Stimulated activated CD8-positive, alpha-beta memory T cell treated with anti-CD3 and anti-CD28 coated beads, Interleukin-15, amount 100 ng/mL, for 1 hour (primary cell): Measurements from ENCODE around the gene LCN15.
"Not testable (repeated sequence)": the region's sequence is repeated elsewhere in the genome, so short reads cannot be mapped to it uniquely, and the experiment has no call there.

Source experiments
- DNase-seq: peaks from one replicate; pipeline ENCODE4 v3.0.0-alpha.2; 2020; ENCODE audit warnings: low read depth

Gene LCN15

DNA sequence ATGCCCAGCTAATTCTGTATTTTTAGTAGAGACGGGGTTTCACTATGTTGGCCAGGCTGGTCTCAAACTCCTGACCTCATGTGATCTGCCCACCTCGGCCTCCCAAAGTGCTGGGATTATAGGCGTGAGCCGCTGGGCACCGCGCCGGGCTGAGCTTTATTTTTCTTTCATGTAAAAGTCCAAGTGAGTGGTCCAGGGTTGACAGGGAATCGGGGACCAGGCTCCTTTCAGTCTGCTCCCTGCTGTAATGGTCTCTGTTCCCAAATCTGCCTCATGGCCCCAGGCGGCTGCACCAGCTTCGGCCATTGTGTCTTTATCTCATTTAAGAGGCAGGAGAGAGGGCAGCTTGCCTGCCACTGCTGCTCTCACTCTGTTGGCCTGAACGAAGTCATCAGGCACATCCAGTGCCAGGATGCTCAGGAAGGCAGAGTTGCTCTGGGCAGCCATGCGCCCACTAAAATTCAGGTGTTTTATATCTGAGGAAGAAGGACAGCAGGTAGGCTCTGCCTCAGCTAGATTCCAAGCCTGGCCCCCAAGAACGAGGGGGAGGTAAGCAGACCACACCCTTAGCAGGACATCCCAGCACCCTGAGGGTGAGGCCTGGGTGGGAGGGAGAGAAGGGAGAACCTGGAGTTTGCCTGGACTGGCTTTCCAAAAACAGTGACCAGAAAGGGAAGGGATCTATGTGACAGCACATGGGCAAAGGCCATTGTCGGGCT lies 30.1 kb upstream of the LCN15 start:
- no peak for DNase-seq

DNA sequence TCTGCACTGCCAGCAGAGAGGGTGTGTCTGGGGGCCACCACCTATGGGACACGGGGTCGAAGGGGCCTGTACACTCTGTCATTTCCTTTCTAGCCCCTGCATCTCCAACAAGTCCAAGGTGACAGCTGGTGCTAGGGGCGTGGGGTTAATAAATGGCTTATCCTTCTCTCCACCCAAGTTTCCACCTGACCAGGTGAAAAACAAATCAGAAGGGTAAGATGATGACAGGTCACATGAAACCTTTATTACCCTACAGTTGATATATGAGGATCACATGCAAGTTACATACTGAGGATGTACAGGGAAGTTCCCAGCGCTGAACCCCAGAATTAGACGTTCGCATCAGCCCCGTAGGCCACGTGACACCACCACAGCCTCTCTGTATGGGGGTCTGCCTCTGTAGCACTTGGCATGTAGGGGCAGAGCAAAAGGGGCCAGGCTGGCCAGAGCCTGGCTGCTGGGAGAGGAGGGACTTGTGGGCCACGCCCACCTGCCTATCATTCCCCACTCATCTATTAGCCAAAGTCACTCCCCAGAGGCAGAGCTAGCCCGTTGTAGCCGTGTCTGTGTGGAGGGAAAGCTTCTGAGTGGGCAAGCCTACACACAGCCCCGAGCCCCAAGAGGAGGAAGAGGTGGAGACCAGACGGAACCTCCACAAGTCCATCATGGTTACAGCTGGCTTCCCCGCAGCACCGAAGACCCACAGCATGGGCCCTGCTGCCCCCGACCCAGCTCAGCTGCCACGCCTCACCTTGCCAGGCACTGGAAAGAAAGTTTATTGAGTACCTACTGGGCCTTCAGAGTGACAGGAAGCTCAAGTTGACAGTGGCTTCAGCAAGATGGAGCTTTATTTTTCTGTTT lies 29.0 kb upstream of the LCN15 start:
- no peak for DNase-seq

DNA sequence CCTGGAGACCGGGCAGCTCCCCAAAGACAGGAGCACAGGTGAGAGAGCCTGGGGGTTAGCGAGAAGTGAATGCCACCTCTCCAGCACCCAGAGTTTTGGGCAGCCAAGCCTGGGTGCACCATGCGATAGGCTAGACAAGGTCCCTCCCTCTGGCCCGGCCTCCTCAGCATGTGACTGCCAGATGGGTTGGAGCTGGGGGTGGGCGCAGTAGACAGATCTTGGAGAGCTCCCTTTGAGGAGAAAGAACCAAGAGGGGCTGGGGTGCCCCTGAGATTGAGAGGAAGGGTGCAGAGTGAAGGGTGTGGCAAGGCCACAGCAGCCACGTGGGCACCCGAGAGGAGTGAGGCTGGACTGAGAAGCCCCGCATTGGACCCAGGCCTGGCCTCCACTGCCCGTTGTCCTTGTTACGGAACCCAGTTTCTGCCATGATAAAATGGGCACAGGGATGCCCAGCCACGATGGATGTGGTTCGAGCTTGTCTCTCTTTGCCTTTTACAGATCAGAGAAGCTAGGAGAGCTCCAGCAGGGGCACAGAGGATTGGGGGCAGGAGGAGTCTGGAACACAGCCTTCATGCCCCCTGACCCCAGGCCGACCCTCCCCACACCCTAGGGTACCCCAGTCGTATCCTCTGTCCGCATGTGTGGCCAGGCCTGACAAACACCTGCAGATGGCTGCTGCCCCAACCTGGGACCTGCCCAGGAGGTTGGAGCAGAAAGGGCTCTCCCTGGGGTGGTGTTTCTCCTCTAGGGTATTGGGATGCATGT lies 28.2 kb upstream of the LCN15 start:
- no peak for DNase-seq

DNA sequence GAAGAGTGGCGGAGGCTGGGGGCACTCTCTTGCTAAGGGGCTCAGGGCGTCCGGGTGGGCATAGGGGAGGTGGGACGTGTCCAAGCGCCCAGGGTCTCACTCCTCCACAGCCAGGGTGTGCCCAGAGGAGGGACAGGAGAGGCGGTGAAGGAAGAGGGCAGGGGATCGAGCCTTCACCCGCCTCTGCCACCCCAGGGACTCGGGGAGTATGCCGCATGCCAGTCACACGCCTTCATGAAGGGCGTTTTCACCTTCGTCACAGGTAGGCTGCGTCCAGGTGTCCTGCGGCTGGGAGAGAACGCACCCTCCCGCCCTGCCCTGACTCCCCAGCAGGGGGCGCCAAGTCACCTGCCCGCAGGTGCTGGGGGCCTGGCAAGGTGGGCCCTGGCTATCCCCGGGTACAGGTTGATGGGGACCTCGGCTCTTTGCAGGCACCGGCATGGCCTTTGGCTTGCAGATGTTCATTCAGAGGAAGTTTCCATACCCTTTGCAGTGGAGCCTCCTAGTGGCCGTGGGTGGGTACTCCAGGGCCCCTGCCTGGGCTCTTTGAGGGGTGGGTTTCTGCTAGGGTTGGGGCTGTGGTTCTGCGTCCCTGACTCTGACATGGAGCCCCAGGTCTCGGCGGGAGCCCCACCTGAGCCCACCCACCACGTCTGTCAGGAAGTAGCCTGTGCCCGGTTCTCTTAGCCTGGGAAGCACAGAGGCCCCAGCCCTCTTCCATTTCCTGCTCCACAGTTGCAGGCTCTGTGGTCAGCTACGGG lies 27.4 kb upstream of the LCN15 start:
- peak; percentile 39 for DNase-seq

DNA sequence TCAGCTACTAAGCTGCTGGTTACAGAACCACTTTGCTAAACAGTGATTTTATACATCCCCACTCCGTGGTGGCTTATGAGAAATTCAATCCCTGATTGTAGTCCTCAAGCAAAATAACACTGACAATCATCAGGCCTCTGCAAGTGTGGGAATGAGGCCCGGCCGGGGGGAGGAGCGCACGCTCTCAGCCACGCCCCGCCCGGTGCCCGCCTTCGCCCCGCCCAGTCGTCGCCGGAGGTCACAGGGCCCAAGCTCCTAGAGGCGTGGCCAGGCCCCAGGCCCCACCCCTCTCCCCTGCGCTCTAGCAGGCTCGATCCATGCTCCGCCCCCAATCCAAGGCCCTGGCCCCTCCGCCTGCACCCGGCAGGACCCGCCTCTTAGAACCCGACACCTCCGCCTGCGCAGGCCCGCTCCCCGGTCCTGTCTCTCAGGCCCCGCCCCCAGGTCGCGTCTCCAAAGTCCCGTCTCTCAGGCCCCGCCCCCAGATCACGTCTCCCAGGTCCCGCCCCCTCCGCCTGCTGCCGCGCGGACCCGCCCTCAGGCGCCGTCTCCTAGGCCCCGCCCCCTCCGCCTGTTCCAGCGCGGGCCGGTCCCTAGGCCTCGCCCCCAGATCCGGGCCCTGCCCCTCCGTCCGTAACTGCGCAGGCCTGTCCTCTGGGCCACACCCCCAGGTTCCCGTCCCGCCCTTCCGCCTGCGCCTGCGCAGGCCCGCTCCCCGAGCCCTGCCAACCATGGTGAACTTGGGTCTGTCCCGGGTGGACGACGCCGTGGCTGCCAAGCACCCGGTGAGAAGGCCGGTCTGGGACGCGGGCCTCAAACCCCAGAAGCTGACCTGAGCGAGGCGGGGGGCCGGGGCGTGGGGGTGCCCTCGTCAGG lies 26.6 kb upstream of the LCN15 start, which contains the start of gene TMEM141:
TMEM141 (plus strand) TSS at position 705 of the 876 bp plus-strand sequence; CDS start at position 732, 27 bp downstream.
- peak; percentile 99 for DNase-seq

DNA sequence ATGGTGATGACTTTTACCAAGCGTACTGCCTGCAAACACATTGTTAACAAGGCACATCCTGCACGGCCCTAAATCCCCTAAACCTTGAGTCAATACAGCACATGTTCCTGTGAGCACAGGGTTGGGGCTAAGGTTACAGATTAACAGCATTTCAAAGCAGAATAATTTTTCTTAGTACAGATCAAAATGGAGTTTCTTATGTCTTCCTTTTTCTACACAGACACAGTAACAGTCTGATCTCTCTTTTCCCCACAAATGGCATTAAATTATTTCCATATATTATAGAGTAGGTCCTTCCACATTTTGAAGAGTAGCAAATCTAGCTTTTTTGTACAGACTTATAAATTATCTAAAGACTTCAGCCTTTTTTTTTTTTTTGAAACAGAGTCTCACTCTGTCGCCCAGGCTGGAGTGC lies 25.2 kb upstream of the LCN15 start:
- DNase-seq, result no peak

DNA sequence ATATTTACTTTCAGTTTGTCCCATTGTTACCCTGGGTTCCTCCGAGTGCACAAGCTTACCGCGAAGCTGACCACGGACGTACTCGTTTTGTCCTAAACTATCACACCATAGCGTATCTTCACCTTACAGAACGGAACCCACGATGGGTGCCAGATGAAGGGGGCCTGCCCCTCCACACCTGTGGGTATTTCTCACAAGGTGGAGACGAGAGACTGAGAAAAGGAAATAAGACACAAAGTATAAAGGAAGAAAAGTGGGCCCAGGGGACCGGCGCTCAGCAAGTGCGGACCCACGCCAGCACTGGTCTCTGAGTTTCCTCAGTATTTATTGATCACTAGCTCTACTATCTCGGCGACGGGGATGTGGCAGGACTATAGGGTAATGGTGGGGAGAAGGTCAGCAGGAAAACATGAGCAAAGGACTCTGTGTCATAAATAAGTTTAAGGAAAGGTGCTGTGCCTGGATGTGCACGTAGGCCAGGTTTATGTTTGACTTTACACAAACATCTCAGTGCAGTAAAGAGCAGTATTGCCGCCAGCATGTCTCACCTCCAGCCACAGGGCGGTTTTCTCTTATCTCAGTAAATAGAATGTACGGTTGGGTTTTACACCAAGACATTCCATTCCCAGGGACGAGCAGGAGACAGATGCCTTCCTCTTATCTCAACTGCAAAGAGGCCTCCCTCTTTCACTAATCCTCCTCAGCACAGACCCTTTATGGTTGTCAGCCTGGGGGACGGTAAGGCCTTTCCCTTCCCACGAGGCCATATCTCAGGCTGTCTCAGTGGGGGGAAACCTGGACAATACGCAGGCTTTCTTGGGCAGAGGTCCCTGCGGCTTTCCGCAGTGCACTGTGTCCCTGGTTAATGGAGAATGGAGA lies 24.6 kb upstream of the LCN15 start:
- DNase-seq, result not testable (repeated sequence)

DNA sequence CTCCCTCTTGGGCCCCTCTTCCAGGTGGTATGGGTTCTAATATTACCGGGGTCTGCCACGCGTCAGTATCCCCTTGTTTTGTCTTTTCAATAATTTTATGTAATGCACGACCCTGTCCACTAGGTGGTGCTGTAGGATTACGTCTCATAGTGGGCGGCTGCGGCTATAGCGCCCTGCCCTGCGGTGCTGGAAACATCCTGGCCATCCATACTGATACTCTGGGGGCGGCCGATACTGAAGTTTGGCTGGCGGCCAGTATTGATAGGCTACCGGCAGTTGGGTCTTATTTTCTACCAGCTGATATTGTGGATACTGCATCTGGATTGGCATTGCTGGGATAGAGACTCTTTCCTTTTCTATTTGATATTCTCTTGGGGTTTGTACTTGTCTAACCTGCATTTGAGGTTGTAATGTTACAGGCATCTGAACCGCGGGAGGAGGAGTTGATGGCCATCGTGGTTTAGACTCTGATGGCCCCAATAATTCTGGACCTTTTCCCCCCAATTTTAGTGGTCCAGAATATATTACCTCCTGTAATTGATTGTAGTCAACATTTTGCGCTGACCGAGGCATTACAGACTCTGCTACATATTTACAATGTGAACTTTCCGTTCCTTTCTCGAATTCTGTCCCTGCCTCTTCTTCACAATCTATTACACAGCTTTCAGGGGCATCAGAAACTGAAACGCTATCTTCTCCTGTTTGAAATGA lies 23.5 kb upstream of the LCN15 start:
- DNase-seq, result peak; percentile 45

DNA sequence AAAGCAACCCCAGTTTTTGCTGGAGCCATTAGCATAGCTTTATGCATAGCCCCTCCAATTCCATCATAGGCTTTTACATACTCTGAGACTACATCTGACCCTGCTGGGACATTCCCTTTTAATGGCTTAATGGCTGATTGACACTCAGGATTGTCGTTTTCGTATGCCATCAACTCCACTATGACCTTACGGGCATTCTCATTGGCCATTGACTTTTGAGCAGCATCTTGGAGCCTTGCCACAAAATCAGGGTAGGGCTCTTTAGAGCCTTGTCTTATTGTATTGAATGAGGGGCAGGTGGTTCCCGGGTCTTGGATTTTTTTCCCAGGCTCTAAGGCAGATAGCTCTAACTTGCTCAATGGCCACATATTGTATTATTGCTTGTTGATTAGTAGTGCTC lies 22.7 kb upstream of the LCN15 start:
- not testable (repeated sequence) for DNase-seq

DNA sequence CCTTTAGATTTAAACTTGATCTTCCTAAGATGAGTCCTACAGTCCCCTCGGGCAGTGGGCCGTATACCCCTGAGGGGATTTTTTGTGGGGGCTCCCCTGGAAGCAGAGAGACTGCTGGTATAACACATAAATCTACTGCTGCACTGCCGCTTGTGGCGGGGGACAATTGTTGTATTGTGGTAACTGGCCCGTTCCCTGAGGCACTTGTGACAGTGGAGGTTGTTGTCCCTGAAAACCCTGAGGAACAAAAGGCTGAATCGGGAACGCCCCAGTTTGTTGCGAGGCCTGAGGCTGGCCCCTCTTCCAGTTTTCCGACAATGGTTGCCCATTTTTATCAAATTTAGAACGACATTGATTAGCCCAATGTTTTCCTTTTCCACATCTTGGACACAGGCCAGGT lies 22.1 kb upstream of the LCN15 start:
- no peak for DNase-seq

DNA sequence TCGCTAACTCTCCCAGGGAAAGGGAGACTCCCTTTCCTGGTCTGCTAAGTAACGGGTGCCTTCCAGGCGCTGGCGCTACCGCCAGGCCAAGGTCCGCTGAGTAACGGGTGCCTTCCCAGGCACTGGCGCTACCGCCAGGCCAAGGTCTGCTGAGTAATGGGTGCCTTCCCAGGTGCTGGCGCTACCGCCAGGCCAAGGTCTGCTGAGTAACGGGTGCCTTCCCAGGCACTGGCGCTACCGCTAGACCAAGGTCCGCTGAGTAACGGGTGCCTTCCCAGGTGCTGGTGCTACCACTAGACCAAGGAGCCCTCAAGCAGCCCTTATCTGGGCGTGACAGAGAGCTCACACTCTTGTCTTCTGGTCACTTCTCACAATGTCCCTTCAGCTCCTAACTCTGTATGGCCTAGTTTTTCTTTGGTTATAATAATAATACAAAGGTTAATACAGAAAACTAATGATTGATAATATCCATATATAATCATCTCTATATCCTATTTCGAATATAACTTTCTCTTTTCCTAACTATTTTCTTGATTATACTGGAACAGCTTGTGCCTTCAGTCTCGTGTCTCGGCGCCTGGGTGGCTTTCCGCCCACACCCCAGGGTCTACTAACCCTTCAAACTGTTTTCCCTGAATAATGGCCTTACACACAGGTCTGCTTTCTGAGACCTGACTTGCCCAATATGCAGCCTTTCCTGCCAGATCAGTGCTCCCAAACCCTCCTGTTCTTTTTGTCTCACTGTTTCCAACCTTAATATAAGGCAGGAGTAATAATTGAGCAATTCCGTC lies 21.4 kb upstream of the LCN15 start:
- DNase-seq, result not testable (repeated sequence)

DNA sequence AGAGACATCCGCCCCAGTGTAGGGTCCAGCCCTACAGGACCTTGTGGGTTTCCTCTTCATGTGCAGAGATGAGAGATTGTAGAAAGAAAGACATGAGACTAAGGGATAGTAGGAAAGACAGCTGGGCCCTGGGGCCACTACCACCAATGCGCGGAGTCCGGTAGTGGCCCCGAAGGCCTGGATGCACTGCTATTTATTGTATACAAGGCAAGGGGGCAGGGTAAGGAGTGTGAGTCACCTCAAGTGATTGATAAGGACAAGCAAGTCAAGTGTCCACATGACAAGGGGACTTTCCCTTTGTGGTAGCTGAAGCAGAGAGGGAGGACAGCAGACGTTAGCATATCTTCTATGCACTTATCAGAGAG lies 20.7 kb upstream of the LCN15 start:
- no peak for DNase-seq

DNA sequence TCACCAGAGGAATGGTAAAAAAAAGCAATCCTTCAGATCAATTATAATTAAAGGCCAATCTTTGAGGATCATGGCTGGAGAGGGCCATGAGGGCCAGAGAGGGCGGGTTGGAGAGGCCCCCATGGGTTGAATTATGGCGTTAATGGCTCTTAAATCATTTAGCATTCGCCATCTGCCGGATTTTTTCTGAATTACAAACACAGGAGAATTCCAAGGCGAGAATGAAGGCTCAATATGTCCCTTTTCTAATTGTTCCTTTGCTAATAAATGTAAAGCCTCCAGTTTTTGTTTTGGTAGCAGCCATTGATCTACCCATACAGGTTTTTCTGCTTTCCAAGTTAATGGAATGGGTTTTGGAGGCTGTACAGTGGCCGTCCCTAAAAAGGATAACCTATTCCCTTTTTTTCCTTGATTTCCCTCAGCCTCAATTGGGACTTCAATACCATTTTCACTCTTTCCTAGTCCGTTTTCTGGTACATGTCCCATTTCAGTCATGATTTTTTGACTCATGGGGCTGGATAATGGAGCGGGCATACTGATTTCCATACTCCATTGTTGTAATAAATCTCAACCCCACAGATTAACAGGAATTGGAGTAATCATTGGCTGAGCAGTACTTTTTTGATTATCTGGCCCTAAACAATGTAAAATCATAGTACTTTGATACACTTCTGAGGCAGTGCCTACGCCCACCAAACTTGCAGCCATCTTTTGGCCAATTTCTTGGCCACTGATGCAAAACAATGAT lies 20.1 kb upstream of the LCN15 start:
- DNase-seq, result no peak

DNA sequence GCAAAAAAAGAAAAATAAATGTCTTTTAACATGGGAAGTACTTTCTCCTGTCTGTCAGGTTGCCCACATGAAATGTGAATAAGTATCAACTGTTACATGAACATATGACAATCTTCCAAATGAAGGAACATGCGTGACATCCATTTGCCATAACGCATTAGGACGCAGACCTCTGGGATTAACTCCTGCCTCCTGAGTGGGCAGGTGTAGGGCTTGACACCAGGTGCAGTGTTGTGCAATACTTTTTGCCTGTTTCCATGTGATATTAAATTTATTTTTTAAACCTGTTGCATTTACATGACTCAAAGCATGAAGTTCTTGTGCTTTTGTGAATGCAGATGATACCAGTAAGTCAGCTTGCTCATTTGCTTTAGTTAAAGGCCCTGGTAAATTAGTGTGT lies 18.1 kb upstream of the LCN15 start:
- DNase-seq, result no peak

DNA sequence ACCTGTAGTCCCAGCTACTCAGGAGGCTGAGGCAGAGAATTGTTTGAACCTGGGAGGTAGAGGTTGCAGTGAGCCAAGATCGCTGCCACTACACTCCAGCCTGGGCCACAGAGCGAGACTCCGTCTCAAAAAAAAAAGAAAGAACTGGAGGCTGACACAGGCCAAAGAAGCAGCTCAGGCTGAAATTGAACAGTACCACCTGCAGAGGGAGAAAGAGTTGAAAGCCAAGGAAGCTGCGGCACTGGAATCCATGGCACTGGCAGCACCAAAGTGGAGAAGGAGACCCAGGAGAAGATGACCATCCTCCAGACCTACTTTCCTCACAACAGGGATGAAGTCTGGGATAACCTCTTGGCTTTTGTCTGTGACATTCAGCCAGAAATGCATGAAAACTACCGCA lies 15.5 kb upstream of the LCN15 start:
- DNase-seq, result no peak

DNA sequence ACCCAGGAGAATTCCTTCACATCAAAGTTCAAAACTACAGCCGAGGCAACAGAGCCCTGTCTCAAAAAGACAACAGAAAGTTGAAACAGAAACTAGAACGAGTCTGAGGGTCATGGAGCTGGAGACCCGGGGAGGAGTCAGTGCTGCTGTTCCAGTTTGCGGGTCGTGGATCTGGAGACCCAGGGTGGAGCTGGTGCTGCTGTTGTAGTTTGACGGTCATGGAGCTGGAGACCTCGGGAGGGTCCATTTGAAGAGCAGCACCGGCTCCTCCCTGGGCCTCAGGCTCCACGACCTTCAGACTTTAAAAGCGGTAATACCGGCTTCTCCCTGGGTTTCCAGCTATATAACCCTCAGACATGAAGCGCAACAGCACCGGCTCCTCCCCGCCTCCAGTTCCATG lies 13.0 kb upstream of the LCN15 start:
- no peak for DNase-seq

DNA sequence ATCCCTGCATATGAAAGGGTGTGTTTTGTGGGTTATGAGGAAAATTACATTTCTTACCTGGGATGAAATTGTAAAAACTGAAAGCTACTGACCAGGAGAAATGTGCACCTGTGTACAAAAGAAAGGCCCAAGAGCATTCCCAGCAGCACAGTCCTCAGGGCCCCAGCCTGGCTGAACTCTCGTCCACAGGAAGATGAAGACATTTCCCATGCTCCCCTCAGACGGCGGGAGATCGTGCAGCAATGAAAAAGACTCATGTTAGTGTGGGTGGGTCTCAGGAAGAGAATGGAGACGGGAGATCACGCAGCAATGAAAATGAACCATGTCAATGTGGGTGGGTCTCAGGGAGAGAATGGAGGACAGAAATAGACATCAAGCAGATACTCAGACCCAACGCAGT lies 12.6 kb upstream of the LCN15 start:
- no peak for DNase-seq

DNA sequence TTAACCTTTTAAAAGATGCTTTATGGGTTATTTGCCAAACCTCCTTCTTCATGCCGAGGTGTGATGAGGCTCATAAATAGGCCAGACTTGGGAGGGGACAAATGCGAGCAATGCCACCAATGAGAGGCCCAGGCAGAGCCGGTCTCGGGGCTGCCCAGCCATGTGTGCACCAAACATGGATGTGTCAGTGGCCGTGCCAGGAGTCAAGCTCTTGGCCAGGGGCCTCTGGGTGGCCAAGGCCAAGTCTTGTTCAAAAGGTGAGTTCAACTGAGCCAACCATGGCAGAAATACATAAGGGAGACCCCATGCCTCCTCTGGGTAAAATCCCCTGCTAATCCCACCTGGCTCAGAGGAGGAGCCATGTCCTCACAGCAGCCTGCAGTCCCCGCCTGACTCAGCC lies 10.9 kb upstream of the LCN15 start:
- no peak for DNase-seq
